T-cell (primary cell): ENCODE data around the gene SDK2. TPM values are rescaled to one million over a fixed set of nuclear protein-coding genes. Genes with fewer than 3 reads are reported as not detected.

ENCODE experiments used
- ATAC-seq, 4 experiments: fragments of 200-7000 bp in 3 of 4; fragments of 150-1000 bp in 1 of 4; cut with Tn5 transposase; replicated peaks in 1 of 4; 1 replicate in 3 of 4; 2 replicates in 1 of 4; pipeline ENCODE4 v1.10.0; 2021; ENCODE audit warnings: moderate library complexity in 3 of 4, mild to moderate bottlenecking in 2 of 4, moderate number of reproducible peaks in 1 of 4
- CTCF ChIA-PET, 2 donors: fragments of 300-600 bp; sonication (Branson Sonifier 250); formaldehyde crosslinking; loops; one replicate each; lab custom pipeline; 2022; ENCODE audit warnings: antibody characterized with exemption in 2 of 2; lab: Charles Lee
- POLR2A ChIA-PET, 2 donors: fragments of 300-600 bp; sonication (Branson Sonifier 250); formaldehyde crosslinking; loops; one replicate each; lab custom pipeline; 2022; ENCODE audit warnings: antibody characterized with exemption in 2 of 2; lab: Charles Lee
- DNase-seq, 35 experiments: peaks; one replicate each; pipeline versions ENCODE4 v3.0.0 to v3.0.0-alpha.2; 2013 to 2023
- H3K27ac ChIP-seq: one replicate; pipeline ENCODE4 v1.5.1; 2013; ENCODE audit warnings: low read length
- H3K27me3 ChIP-seq, 2 experiments: replicated peaks in 1 of 2; 1 replicate in 1 of 2; 2 replicates in 1 of 2; pipeline versions ENCODE4 v1.6.1 to v1.7.0; 2013; ENCODE audit warnings: low read length in 1 of 2, mixed read lengths in 1 of 2; ENCODE audit not compliant: control insufficient read depth in 2 of 2, insufficient read depth in 2 of 2; ENCODE audit errors: extremely low read depth in 1 of 2
- H3K36me3 ChIP-seq, 2 donors: 1 replicate in 1 of 2; 2 replicates in 1 of 2; pipeline versions ENCODE4 v1.6.1 to v1.7.0; 2013; ENCODE audit warnings: low read length in 1 of 2; ENCODE audit not compliant: control insufficient read depth in 2 of 2, insufficient read depth in 1 of 2; ENCODE audit errors: extremely low read depth in 1 of 2
- H3K4me1 ChIP-seq, 2 experiments: 1 replicate in 1 of 2; 2 replicates in 1 of 2; pipeline versions ENCODE4 v1.6.1 to v1.7.0; 2013; ENCODE audit warnings: low read length in 2 of 2, mixed read lengths in 1 of 2; ENCODE audit not compliant: insufficient read depth in 2 of 2, control insufficient read depth in 1 of 2; ENCODE audit errors: extremely low read depth in 1 of 2
- H3K4me3 ChIP-seq, 2 donors: 1 replicate in 1 of 2; 2 replicates in 1 of 2; pipeline versions ENCODE4 v1.5.1 to v1.7.0; 2013; ENCODE audit warnings: mild to moderate bottlenecking in 2 of 2, low read length in 1 of 2, moderate library complexity in 1 of 2; ENCODE audit not compliant: control insufficient read depth in 1 of 2; ENCODE audit errors: extremely low read depth in 1 of 2
- H3K9me3 ChIP-seq: 2 replicates; pipeline ENCODE4 v1.7.0; 2013
- H3K27ac Mint-ChIP-seq, 2 donors: one replicate each; pipeline ENCODE4 v1.8.0; 2020 to 2021; ENCODE audit warnings: mild to moderate bottlenecking in 2 of 2, mixed read lengths in 2 of 2
- H3K27me3 Mint-ChIP-seq, 2 donors: one replicate each; pipeline ENCODE4 v1.8.0; 2021 to 2022; ENCODE audit warnings: mixed read lengths in 2 of 2
- H3K36me3 Mint-ChIP-seq: one replicate; pipeline ENCODE4 v1.8.0; 2021; ENCODE audit warnings: mixed read lengths
- H3K4me1 Mint-ChIP-seq, 3 donors: one replicate each; pipeline ENCODE4 v1.8.0; 2020 to 2022; ENCODE audit warnings: mixed read lengths in 3 of 3, mild to moderate bottlenecking in 1 of 3
- H3K4me3 Mint-ChIP-seq, 3 donors: one replicate each; pipeline ENCODE4 v1.8.0; 2020 to 2022; ENCODE audit warnings: mild to moderate bottlenecking in 3 of 3, mixed read lengths in 3 of 3, moderate library complexity in 3 of 3
- H3K9me3 Mint-ChIP-seq, 3 donors: one replicate each; pipeline ENCODE4 v1.8.0; 2020 to 2022; ENCODE audit warnings: mixed read lengths in 3 of 3
- WGBS: methylation state at CpG from one replicate; pipeline ENCODE4 v1.1.5; 2013; ENCODE audit warnings: missing lambda C conversion rate; ENCODE audit not compliant: insufficient coverage; 5-methylcytosine and 5-hydroxymethylcytosine counted together
- total RNA-seq, 35 experiments: library from RNA in 6 of 35; stranded (reverse) in 6 of 35; fragments of 120-200 nt in 1 of 35; gene quantifications; one replicate each; pipeline versions ENCODE4 v1.2.1 to v1.2.4 and lab custom pipeline; 2013 to 2026

SDK2 gene
- total RNA-seq, 5 donors from 2014 or later (not counting 1 experiment from before 2014, with no cell fraction given) = 2.9 to 8.3 (median 4.8) TPM

DNA sequence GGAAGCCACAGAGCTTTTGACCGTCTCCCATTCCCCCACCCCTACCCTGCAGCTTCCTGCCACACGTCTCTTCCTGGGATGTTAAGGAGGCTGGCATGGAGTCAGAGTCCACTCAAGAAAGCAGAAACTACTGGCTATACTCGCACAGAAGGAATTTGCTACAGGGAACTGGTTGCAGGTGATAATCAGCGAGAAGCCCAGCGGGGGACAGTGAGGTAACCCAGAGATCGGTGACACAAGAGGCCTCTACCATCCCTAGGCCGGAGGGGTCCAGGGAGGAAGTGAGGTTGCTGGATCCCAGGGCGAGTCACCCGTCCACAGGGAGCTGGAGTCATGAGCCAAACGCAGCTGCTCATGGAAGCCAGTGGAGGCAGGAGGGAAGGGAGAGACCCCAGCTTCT is 93.7 kb downstream of the SDK2 start:
- Histone ChIP-seq H3K36me3 (no peaks in the 10 kb centered on the region), H3K4me1 (peaks cover 0 to 25% of the 10 kb centered on the region in 2 experiments), H3K4me3 (no peak overlapping the region), H3K27me3 (peaks cover 0 to 35% of the 10 kb centered on the region in 2 experiments), H3K9me3 (no peaks in the 10 kb centered on the region), H3K27ac (no peak overlapping the region)
- WGBS = 87% methylated on average over 4 of the region's 10 CpGs
- Mint-ChIP-seq H3K36me3 (no peaks in the 10 kb centered on the region), H3K4me1 (peaks cover 22 to 40% (median 28%) of the 10 kb centered on the region in 3 donors), H3K27me3 (no peaks in the 10 kb centered on the region), H3K27ac (no peak overlapping the region), H3K9me3 (peaks cover 0 to 6% (median 2%) of the 10 kb centered on the region in 3 donors), H3K4me3 (no peak overlapping the region)
- CTCF ChIA-PET = interaction anchor here in 1 of 2 donors (0.6 kb wide), 1 partner anchor 16 kb away, joined by 4 read pairs; no protein-coding TSS in a partner anchor
- DNase-seq (no peak), ATAC-seq (no peak)
- POLR2A ChIA-PET = no interaction called here

DNA sequence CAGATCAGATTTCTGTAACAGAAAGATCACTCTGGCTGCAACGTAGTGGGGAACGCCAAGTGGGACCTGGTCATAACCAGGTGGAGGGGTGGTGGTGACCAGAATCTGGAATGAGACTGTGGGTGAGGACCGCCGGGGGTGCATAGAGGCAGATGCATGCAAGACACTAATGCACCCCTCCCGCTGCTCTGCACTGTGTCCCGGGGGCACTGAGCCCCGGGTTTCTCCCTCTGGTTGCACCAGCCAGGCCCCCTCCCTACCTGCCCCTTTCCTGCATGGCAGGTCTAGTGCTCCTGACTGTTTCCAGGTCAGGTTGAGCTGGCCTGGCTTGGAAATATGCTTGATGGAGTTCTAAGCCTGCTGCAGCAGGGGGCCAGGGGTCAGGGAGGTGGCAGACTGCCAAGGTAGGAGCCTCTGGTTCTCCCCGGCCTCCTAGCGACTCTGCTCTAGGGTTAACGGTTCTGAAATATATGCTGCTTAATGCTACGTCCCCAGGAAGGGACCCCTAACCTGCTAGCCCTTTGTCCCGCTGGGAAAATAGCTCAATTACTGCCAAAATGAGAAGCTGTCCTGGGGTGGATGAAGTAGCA is 94.3 kb downstream of the SDK2 start:
- no peaks in the 10 kb centered on the region for H3K36me3 ChIP-seq
- 83% methylated on average over 12 of the region's 12 CpGs for WGBS
- H3K36me3 Mint-ChIP-seq = no peaks in the 10 kb centered on the region
- H3K4me3 Mint-ChIP-seq = no peak overlapping the region
- peaks cover 0 to 33% of the 10 kb centered on the region in 2 experiments for H3K27me3 ChIP-seq
- H3K9me3 ChIP-seq = no peaks in the 10 kb centered on the region
- DNase-seq (no peak), ATAC-seq (no peak)
- peaks cover 0 to 25% of the 10 kb centered on the region in 2 experiments for H3K4me1 ChIP-seq
- H3K27ac ChIP-seq = no peak overlapping the region
- no peaks in the 10 kb centered on the region for H3K27me3 Mint-ChIP-seq
- ChIA-PET POLR2A (no interaction called here), CTCF (interaction anchor here in 1 of 2 donors (0.6 kb wide), 1 partner anchor 17 kb away, joined by 4 read pairs; no protein-coding TSS in a partner anchor)
- H3K9me3 Mint-ChIP-seq = peaks cover 0 to 6% (median 2%) of the 10 kb centered on the region in 3 donors
- H3K27ac Mint-ChIP-seq = no peak overlapping the region
- peaks cover 26 to 40% (median 30%) of the 10 kb centered on the region in 3 donors for H3K4me1 Mint-ChIP-seq
- no peak overlapping the region for H3K4me3 ChIP-seq

DNA sequence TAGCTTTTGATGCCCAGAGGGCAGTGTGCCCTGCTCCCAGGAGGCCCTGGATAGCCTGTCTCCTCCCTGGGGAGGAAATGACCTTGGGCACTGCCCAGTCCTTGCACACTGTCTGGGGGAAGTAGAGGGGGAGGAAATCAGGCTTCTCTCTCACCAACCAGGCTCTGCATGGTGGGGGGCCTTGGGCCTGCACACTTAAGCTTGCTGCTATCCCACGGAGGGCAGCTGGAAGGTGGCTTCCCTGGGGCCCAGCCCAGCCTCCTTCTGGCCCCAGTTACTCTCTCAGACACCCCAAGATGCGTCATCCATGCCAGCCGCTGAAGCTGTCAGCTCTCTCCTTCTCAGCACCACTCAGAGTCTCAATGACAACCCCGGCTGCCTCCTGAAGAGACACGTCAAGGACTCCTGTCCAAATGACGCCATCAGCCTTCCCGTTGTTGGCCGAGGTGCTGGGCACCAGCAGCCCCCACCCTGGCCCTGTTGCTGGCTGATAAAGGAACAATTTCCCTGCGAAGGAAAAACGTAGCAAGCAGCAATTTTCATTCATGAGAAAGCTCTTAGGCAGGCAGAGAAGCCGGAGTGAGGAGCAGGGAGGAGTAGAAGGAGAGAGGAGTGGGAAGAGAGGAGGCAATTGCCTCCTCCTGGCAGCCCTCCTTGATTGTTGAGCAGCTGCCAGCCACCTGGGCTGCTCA is 95.5 kb downstream of the SDK2 start:
- Mint-ChIP-seq H3K4me3 (peak overlapping the region in 1 of 3 donors; percentile 22), H3K36me3 (no peaks in the 10 kb centered on the region), H3K27me3 (no peaks in the 10 kb centered on the region), H3K4me1 (peaks cover 29 to 40% (median 30%) of the 10 kb centered on the region in 3 donors), H3K9me3 (no peaks in the 10 kb centered on the region), H3K27ac (no peak overlapping the region)
- POLR2A ChIA-PET = no interaction called here
- H3K27me3 ChIP-seq = peaks cover 0 to 32% of the 10 kb centered on the region in 2 experiments
- CTCF ChIA-PET = interaction anchor here in 1 of 2 donors (0.6 kb wide), 1 partner anchor 8 kb away, joined by 3 read pairs; no protein-coding TSS in a partner anchor
- H3K9me3 ChIP-seq = no peaks in the 10 kb centered on the region
- no peak for DNase-seq
- H3K36me3 ChIP-seq = no peaks in the 10 kb centered on the region
- WGBS = 72% methylated on average over 7 of the region's 11 CpGs
- H3K4me3 ChIP-seq = no peak overlapping the region
- peaks cover 0 to 22% of the 10 kb centered on the region in 2 experiments for H3K4me1 ChIP-seq
- ATAC-seq = no peak
- H3K27ac ChIP-seq = no peak overlapping the region

DNA sequence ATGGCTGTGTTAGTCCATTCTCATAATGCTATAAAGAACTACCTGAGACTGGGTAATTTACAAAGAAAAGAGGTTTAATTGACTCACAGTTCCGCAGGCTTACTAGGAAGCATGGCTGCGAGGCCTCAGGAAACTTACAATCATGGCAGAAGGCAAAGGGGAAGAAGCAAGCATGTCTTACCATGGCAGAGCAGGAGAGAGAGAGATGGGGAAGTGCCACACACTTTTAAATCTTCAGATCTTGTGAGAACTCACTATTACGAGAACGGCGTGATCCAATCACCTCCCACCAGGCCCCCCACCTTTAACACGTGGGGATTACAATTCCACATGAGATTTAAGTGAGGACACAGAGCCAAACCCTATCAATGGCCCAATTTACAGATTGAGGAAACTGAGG is 96.5 kb downstream of the SDK2 start:
- CTCF ChIA-PET = no interaction called here
- DNase-seq (no peak), ATAC-seq (no peak)
- Histone ChIP-seq H3K36me3 (no peaks in the 10 kb centered on the region), H3K27me3 (peaks cover 0 to 26% of the 10 kb centered on the region in 2 experiments), H3K4me3 (no peak overlapping the region), H3K27ac (no peak overlapping the region), H3K9me3 (no peaks in the 10 kb centered on the region), H3K4me1 (peaks cover 0 to 20% of the 10 kb centered on the region in 2 experiments)
- no peaks in the 10 kb centered on the region for H3K27me3 Mint-ChIP-seq
- WGBS = no CpG with 5 or more reads among the region's 6 CpGs
- H3K27ac Mint-ChIP-seq = no peak overlapping the region
- POLR2A ChIA-PET = no interaction called here
- H3K9me3 Mint-ChIP-seq = no peaks in the 10 kb centered on the region
- no peak overlapping the region for H3K4me3 Mint-ChIP-seq
- H3K36me3 Mint-ChIP-seq = no peaks in the 10 kb centered on the region
- H3K4me1 Mint-ChIP-seq = peaks cover 28 to 37% (median 28%) of the 10 kb centered on the region in 3 donors

DNA sequence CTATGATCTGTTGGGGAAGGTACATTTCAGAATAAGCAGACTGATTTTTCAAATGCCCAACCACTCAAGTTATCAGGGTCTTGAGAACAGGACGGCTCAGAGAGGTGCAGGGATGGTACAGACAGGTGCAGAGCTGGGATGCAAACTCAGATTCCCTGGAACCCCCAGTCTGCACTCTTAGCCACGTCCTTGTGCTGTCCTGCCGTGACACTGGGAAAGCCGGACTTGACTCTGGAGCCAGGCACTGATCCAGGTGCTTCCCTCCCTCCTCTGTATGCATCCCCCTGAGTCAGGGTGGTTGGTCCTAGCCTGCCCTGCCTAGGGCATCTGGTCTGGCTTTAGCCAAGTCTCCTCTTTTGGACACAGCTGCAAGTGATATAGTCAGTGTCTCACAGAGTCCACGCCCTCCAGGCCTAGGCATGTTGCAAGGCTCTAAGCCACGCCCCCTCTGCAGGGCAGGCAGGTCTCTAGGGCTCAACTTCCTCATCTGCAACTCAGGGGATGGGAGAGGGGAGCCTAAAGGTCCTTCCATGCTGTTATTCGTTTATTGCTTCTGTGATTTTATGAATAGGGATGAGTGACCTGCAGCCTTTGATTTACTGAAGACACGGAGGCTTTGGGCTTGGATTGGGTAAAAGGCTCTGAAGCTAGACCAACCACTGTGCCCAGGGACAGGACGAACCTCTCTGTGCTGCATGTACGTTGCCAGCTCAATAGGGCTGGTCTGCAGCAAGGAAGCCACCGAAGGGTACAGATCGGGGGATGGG is 97.3 kb downstream of the SDK2 start:
- H3K9me3 ChIP-seq = no peaks in the 10 kb centered on the region
- peak in 30 of 35 experiments; percentile 5 to 57 (median 25) for DNase-seq
- no peak overlapping the region for H3K4me3 ChIP-seq
- no peak overlapping the region for H3K27ac ChIP-seq
- H3K27me3 ChIP-seq = peaks cover 0 to 27% of the 10 kb centered on the region in 2 experiments
- ATAC-seq = peak; percentile 52 to 74 (median 60)
- H3K4me1 ChIP-seq = peaks cover 0 to 14% of the 10 kb centered on the region in 2 experiments
- Mint-ChIP-seq H3K9me3 (no peaks in the 10 kb centered on the region), H3K27me3 (no peaks in the 10 kb centered on the region), H3K36me3 (no peaks in the 10 kb centered on the region), H3K4me1 (peaks cover 21 to 28% (median 23%) of the 10 kb centered on the region in 3 donors), H3K27ac (no peak overlapping the region), H3K4me3 (peak overlapping the region in 1 of 3 donors; percentile 29)
- CTCF ChIA-PET = no interaction called here
- POLR2A ChIA-PET = interaction anchor here in 1 of 2 donors (0.5 kb wide), 1 partner anchor 822 kb away, joined by 3 read pairs; no protein-coding TSS in a partner anchor
- WGBS = 53% methylated on average over 8 of the region's 12 CpGs
- no peaks in the 10 kb centered on the region for H3K36me3 ChIP-seq

DNA sequence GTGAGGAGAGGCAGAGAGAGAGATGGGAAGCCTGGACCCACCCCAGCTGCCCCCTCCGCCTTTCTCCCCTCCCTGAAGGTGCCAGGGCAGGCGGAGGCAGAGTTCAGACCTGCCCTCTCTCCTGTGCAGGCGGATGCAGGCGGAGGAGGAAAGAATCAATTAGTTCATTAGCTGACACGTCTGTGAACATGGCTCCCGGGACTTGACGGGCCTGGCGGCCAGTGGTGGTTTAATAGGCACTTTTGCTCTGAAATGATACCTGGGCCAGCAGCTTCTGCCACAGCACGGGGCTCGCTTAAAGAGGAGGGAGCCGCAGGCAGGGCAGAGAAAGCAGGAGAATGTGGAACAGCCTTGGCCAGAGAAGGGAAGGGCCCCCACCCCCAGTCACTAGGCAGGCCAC is 98.1 kb downstream of the SDK2 start:
- Histone ChIP-seq H3K4me1 (peaks cover 0 to 9% of the 10 kb centered on the region in 2 experiments), H3K36me3 (no peaks in the 10 kb centered on the region), H3K9me3 (no peaks in the 10 kb centered on the region), H3K27me3 (peaks cover 0 to 21% of the 10 kb centered on the region in 2 experiments), H3K4me3 (no peak overlapping the region), H3K27ac (no peak overlapping the region)
- Mint-ChIP-seq H3K36me3 (no peaks in the 10 kb centered on the region), H3K27me3 (no peaks in the 10 kb centered on the region), H3K4me3 (no peak overlapping the region), H3K27ac (no peak overlapping the region), H3K9me3 (no peaks in the 10 kb centered on the region), H3K4me1 (peaks cover 16 to 22% (median 18%) of the 10 kb centered on the region in 3 donors)
- ChIA-PET POLR2A (no interaction called here), CTCF (no interaction called here)
- 82% methylated on average over 7 of the region's 11 CpGs for WGBS
- ATAC-seq = no peak
- no peak for DNase-seq
